AG09309 (cell line): ENCODE results near the gene COL23A1.

Experiments used
- DNase-seq: peaks from one replicate; pipeline ENCODE4 v3.0.0-alpha.2; 2010; ENCODE audit warnings: low read depth
- H3K4me3 ChIP-seq: 2 replicates; pipeline ENCODE4 v1.5.1; 2011; ENCODE audit warnings: mild to moderate bottlenecking, low read depth, low read length, moderate library complexity; ENCODE audit not compliant: control insufficient read depth
- TF ChIP-seq, protein P1 (sequence below): IDR thresholded peaks from 2 replicates; pipeline ENCODE4 v1.5.1; 2011; ENCODE audit warnings: mild to moderate bottlenecking, low read depth, low read length, inconsistent platforms; ENCODE audit not compliant: insufficient read depth, control insufficient read depth; ENCODE audit errors: missing control alignments

The COL23A1 gene

GRCh38 chr5:178529080-178529479 lies 61.1 kb downstream of the COL23A1 start:
- no peak overlapping the region for H3K4me3 ChIP-seq
- TF ChIP-seq, protein P1, sequence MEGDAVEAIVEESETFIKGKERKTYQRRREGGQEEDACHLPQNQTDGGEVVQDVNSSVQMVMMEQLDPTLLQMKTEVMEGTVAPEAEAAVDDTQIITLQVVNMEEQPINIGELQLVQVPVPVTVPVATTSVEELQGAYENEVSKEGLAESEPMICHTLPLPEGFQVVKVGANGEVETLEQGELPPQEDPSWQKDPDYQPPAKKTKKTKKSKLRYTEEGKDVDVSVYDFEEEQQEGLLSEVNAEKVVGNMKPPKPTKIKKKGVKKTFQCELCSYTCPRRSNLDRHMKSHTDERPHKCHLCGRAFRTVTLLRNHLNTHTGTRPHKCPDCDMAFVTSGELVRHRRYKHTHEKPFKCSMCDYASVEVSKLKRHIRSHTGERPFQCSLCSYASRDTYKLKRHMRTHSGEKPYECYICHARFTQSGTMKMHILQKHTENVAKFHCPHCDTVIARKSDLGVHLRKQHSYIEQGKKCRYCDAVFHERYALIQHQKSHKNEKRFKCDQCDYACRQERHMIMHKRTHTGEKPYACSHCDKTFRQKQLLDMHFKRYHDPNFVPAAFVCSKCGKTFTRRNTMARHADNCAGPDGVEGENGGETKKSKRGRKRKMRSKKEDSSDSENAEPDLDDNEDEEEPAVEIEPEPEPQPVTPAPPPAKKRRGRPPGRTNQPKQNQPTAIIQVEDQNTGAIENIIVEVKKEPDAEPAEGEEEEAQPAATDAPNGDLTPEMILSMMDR = no peak
- no peak for DNase-seq

DNA sequence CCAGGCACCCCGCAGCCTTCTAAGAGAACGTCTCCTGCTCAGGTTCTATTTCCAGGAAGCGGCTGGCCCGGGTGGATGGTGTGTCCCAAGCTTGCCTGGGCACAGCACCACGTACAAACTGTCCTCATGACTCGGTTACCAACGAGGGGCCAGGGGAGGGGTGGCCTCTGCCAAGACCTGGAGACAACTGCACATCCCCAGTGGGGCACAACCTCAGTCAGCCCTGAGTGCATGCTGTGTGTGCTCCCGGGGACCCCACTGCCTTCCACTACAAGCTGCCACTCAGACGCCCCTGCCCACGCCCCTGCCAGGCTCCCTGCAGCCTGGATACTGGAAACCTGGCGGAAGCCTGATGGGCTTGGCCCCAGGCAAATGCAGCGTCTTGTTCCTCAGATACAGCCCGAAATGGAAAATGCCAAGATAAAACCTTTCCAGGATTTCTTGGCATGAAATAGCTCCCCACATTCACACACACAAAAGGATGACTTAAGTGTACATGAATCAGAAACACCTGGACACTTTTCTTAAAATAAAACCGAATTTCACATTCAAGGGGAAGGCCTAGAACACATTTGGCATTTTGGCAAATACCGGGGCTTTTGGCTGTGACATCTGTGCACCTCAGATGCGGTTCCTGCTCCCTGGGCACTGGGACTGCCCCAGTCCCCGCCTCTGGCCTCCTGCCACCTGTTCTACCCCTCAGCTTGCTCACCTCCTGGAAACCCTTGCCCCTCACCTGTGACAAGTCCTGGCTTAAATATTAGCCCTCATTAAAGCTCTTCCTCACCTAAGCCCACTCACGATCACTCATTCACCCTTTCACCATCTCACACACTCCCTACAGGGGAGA lies 62.5 kb downstream of the COL23A1 start:
- no peak overlapping the region for H3K4me3 ChIP-seq
- DNase-seq = no peak
- TF ChIP-seq, protein P1 = no peak

DNA sequence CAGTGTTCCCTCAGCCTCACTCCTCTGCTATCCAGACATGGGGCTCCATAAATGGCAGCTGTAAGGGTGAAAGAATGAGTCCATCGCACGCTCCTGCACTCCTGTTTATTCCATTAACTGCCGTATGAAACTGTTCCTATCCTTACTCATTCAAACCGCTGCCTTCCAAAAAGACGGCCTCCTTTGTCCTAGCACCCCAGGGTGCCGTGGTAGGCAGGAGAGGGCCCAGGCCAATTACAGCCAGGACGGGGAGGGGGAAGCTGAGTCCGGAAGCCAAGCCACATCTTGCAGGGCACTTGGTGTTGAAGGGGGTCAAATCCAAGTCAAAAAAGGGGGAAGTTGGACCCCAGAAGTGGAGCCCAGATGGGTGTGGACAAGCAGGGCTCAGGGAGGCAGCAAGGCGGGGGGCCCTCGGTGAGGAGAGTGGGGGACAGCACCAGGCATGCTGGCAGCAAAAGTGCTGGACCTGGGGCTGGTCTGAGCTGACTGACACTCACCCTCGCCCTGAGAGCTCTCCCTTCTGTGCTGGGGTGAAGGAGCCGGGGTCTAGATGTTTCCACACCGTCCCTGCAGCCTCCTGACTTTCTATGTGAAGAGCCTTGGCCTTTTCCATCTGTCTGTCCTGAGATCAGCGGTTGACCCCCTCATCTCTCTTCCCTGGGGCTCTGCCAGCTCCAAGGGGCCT lies 63.3 kb downstream of the COL23A1 start:
- no peak for DNase-seq
- TF ChIP-seq, protein P1 = no peak

GRCh38 chr5:178525906-178526732 lies 64.1 kb downstream of the COL23A1 start:
- DNase-seq = no peak
- TF ChIP-seq, protein P1 = no peak
- H3K4me3 ChIP-seq = no peak overlapping the region

More for the DNA sequence above, 63.3 kb downstream of the COL23A1 start:
- no peak overlapping the region for H3K4me3 ChIP-seq

GRCh38 chr5:178524093-178524882 lies 65.9 kb downstream of the COL23A1 start:
- H3K4me3 ChIP-seq = no peak overlapping the region
- TF ChIP-seq, protein P1 = no peak
- DNase-seq = no peak
